Motor neuron (in vitro differentiated cells): ENCODE data around the gene SNUPN. TPM values are rescaled to one million over a fixed set of nuclear protein-coding genes. Genes with fewer than 3 reads are reported as not detected.

Source experiments
- ATAC-seq, 8 experiments: fragments of 200-7000 bp; cut with Tn5 transposase; replicated peaks in 6 of 8; 2 replicates each; pipeline ENCODE4 v1.8.0; 2021; ENCODE audit warnings: mild to moderate bottlenecking in 8 of 8, moderate library complexity in 8 of 8
- H3K27ac ChIP-seq, 2 donors: fragments of 250-450 bp; sonication (Bioruptor Pico); 2 replicates each; pipeline ENCODE4 v1.9.0; 2021; ENCODE audit warnings: antibody characterized with exemption in 2 of 2, mild to moderate bottlenecking in 2 of 2, moderate library complexity in 1 of 2
- H3K4me1 ChIP-seq, 2 donors: fragments of 250-450 bp; sonication (Bioruptor Pico); replicated peaks in 1 of 2; 2 replicates each; pipeline ENCODE4 v1.6.1; 2021; ENCODE audit warnings: antibody characterized with exemption in 2 of 2, mild to moderate bottlenecking in 2 of 2, moderate library complexity in 1 of 2
- H3K4me3 ChIP-seq, 5 donors: fragments of 250-450 bp; sonication (Bioruptor Pico); 2 replicates each; pipeline ENCODE4 v1.9.0; 2021; ENCODE audit warnings: antibody characterized with exemption in 5 of 5, mild to moderate bottlenecking in 5 of 5, moderate library complexity in 4 of 5
- WGBS, 10 experiments: fragments of 450-650 bp; shearing (Covaris generic); methylation state at CpG; one replicate each; pipeline ENCODE4 v1.0.0; 2022; 5-methylcytosine and 5-hydroxymethylcytosine counted together
- in situ Hi-C, 9 experiments: fragments of 400-800 bp; cut with MboI; loops; one replicate each; pipeline ENCODE4 v1.15.0; 2021; ENCODE audit warnings: low sequenced_read_pairs in 9 of 9, low pct_unique_long_range_greater_than_20kb in 2 of 9; ENCODE audit not compliant: unreplicated experiment in 9 of 9
- total RNA-seq, 8 experiments: library from RNA; unstranded; fragments of 300-600 nt; gene quantifications; 2 replicates each; pipeline versions ENCODE4 v1.2.3 to v1.2.4, GENCODE V29; 2022

Gene SNUPN
- total RNA-seq, 8 experiments from 2014 or later: 12.5 to 44.6 (median 19.5) TPM

DNA sequence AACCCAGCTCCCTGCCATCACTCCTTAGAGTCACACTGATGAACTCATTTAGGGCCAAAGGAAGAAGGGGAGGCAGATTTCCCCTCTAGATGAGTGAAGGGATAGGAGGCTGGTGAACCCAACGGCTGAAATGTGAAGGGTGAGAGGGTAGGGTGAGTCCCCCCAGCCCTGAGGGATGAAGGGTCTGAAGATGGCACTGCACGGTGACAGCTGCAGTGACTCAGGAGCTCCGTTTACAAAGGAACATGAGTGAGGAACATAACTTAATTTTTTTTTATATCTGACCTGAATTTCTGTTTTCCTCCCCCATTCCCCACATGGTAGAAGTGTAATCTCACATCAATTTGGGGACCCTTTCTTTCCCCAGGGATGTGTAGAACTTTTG is 36.2 kb upstream of the SNUPN start:
- ATAC-seq: no peak
- Histone ChIP-seq H3K4me3 (no peak overlapping the region), H3K4me1 (no peaks in the 10 kb centered on the region), H3K27ac (no peak overlapping the region)
- 8 to 100% (median 80%) methylated on average over 1 to 2 of the region's 3 CpGs; no CpG with 5 or more reads in 3 of the 10 experiments for WGBS, 10 experiments
- in situ Hi-C loops: no loop called here

DNA sequence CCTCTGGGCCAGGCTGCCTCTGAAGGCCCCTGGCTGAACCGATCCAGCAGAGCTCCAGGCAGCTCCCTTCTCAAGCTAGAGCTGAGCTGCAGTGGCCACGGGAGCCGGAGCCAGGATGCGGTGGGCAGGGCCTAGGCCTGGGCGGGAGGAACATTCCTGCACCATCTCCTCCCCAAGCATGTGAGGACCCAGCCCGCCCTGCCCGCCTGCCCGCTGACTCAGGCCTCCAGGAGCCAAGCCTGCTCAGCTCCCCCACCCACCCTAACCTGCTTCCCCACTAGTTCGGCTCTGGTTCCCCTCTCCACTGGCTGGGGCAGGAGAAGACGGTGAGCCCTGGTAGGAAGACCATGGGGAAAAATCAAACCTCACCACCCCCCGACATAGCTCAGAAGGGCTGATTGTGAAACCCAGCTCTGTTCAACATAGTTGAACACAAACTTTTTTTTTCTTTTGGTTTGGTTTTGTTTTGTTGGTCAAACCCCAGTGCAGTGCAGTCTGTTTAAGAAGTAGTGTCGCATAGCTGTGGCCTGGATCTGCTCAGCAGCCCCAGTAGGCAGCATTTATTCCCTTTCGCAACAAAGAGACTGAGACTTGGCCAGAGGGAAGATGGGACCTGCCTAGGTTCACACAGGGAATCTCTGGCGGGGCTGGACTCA is 35.7 kb upstream of the SNUPN start:
- 6 to 93% (median 81%) methylated on average over 1 to 10 of the region's 14 CpGs; no CpG with 5 or more reads in 4 of the 10 experiments for WGBS, 10 experiments
- no peaks in the 10 kb centered on the region for H3K4me1 ChIP-seq
- in situ Hi-C loops: no loop called here

DNA sequence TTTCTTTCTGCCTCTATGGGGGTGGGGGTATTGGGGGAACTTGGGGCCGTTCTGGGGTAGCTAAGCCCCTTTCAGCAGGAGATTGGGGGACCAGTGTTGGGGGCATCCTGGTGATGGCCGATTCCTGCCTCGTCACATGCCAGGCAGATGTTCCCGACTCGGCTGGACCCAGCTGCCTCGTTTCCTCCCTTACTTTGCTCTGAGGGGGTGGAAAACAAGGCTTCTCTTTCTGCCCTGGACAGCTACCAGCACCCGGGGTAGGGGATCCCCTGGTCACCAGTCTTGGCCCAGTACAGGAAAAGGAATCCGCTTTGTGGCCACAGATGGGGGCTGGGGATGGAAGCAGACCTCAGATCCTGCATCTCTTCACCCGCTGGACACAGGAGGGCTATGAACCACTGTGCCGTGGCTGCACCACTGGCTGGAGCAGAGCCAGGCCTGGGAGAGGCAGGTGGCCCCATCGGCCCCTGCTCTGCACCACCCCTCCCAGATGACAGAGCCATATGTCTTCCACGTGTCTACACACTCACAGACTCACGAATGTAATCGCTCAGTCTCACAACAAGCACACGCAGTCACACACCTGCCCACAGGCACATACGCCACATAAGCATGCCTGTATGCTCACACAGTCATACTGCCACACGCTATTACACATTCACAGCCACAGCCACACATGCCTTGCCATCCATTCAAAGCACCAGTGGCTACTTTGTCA is 34.6 kb upstream of the SNUPN start:
- peak; percentile 6 to 78 (median 60) for ATAC-seq
- Histone ChIP-seq H3K4me1 (no peaks in the 10 kb centered on the region), H3K27ac (peak overlapping the region in 1 of 2 donors; percentile 26), H3K4me3 (no peak overlapping the region)
- 27 to 100% (median 73%) methylated on average over 1 to 3 of the region's 17 CpGs; no CpG with 5 or more reads in 4 of the 10 experiments for WGBS, 10 experiments
- in situ Hi-C loops: no loop called here

More for the DNA sequence above, 35.7 kb upstream of the SNUPN start:
- Histone ChIP-seq H3K4me3 (no peak overlapping the region), H3K27ac (no peak overlapping the region)
- ATAC-seq: peak; percentile 40 to 96 (median 64)

DNA sequence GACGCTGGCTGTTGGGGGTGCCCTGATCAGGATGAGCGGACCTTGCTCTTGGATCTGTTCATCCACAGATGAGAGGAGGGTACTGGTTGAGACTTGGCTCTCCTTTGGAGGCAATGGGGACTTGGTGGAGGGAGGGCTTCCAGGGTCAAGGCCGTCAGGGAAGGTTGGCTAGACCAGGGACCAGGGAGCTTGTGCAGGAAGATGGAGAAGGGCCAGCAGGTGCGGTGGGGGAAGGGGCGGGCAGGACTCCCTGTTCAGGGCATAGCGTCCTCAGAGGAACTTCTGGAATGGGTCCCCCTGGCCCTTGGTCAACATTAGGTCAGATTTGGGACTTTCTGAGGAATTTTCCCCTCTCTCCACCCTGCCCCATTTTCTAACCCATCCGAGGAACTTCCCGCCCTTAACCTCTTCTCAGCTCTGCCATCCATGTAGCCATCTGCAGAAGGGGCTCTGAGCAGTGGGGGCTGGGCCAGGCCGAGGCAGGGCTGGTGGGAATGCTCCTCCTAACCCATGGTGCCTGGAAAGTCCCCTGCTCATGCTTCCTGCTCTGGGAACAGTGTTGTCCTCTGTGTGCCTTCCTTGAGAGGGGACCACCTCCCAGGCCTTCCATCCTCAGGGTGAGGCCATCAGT is 33.7 kb upstream of the SNUPN start:
- in situ Hi-C loops: no loop called here
- ATAC-seq: no peak
- Histone ChIP-seq H3K4me1 (no peaks in the 10 kb centered on the region), H3K4me3 (no peak overlapping the region), H3K27ac (no peak overlapping the region)
- 100% methylated on average over 1 of the region's 9 CpGs; no CpG with 5 or more reads in 8 of the 10 experiments for WGBS, 10 experiments

DNA sequence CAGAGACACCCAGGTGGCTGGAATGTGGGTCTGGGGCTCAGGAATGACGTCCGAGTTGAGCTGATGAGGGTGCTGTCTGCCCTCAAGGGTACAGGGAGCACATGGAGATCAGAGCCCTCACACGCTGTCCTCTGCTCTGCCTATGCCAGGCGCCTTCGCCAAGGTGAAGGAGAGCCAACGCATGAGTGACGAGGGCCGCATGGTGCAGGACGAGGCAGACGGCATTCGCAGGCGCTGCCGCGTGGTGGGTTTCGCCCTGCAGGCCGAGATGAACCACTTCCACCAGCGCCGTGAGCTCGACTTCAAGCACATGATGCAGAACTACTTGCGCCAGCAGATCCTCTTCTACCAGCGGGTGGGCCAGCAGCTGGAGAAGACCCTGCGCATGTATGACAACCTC is 31.3 kb upstream of the SNUPN start:
- in situ Hi-C loops: no loop called here
- H3K27ac ChIP-seq: no peak overlapping the region
- H3K4me3 ChIP-seq: no peak overlapping the region
- 94 to 100% (median 98%) methylated on average over 3 to 11 of the region's 22 CpGs; no CpG with 5 or more reads in 5 of the 10 experiments for WGBS, 10 experiments
- H3K4me1 ChIP-seq: peaks cover 10 to 14% of the 10 kb centered on the region in 2 donors
- no peak for ATAC-seq

DNA sequence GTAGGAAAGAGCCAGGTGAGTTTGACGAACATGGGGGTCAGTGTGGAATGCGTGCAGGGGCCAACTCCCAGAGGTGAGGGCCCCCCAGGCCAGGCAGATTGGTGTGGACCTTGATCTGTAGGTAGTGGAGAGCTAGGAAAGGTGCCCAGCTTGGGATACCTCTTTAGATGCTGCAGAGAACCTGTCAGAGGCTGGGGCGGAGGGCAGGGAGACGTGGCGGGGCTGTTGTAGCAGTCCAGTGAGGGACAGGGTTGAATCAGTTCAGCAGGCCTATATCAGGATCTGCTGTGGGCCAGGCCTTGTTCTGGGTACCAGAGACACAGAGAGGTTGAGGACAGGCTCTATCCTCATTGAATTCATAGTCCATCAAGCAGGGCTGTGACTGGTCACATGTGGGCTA is 30.8 kb upstream of the SNUPN start:
- in situ Hi-C loops: no loop called here
- Histone ChIP-seq H3K4me3 (no peak overlapping the region), H3K4me1 (peaks cover 11 to 19% of the 10 kb centered on the region in 2 donors), H3K27ac (no peak overlapping the region)
- 85 to 100% (median 90%) methylated on average over 1 to 5 of the region's 5 CpGs; no CpG with 5 or more reads in 6 of the 10 experiments for WGBS, 10 experiments
- no peak for ATAC-seq

DNA sequence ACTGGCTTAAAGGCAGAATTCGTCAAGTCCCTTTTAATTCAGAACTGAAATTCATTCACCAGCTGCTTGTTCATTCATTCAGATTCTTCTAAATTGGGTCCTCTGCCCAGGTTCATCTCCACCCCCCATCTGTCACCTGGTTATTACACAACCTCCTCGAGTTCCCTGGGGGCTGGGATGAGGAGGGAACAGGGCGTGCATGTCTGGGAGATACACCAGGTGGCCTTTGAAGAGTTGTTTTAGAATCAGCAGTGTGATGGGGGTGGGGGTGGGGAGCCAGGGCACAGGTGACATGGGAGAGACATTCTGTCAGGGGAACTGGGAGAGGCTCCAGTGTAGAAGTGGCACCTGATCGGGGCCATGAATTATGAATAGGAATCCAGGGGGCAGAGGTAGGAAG is 30.4 kb upstream of the SNUPN start:
- Histone ChIP-seq H3K4me1 (peaks cover 11 to 23% of the 10 kb centered on the region in 2 donors), H3K27ac (no peak overlapping the region), H3K4me3 (no peak overlapping the region)
- WGBS, 10 experiments: 36 to 88% (median 67%) methylated on average over 2 to 4 of the region's 4 CpGs; no CpG with 5 or more reads in 7 of the 10 experiments
- no peak for ATAC-seq
- in situ Hi-C loops: no loop called here

DNA sequence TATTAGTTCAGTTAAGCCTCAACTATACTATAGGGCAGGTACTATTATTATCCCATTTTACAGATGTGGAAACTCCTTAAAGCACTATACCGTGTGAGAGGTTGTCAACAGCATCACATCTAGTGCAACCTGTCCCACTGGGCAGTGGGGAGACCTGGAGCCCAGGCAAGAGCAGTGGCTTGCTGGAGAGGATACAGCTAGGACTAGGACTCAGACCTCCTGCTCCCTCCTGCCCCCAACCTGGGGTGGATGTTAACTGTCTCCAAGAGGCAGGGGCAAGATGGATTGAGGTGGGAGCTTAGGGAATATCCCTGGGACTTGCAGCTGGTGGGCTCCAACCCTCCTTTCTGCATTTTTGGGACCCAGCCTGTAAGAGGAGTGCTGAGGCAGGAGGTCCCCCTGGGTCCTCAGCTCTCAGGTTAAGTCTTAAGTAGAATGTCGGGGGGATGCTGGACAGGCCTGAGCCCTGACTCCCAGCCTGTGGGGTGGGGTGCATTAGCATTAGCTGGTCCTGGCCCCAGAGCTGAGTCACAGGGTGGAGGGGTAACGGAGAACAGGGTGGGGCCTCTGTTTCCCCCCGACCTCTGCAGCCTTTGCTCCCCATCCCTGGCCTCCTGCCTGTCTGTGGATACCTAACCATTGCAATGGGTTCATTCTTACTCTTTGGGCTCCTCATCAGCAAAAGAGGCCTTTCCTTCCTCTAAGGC is 28.8 kb upstream of the SNUPN start:
- Histone ChIP-seq H3K4me3 (no peak overlapping the region), H3K4me1 (peaks cover 11 to 26% of the 10 kb centered on the region in 2 donors), H3K27ac (no peak overlapping the region)
- 80 to 100% (median 80%) methylated on average over 1 of the region's 4 CpGs; no CpG with 5 or more reads in 7 of the 10 experiments for WGBS, 10 experiments
- in situ Hi-C loops: no loop called here
- ATAC-seq: peak in 2 of 8 experiments; percentile 16 to 37

DNA sequence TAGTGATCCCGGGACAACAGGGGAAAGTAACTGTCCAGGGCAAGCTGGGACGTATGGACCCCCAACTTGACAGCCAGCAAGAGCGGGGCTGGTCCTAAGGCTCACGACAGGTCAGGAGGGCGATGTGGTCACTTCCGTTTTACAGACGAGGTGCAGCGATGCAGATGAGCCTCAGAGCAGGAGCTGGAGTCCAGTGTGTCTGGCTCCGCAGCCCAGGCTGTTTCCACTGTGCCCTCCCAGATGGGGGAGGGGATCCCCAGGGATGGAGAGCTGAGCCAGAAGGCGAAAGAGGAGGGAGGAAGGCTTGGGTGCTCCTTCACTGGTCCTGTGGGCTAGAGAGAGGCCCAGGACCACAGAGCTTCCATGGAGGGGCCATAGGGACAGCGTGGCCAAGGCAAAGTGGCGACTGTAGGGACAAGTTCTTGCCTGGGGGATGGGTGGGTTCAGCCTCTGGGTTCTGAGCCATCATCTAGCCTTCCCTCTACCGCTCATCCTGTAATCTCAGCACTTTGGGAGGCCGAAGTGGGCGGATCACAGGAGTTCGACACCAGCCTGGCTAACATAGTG is 27.9 kb upstream of the SNUPN start:
- no peak overlapping the region for H3K4me3 ChIP-seq
- no peak overlapping the region for H3K27ac ChIP-seq
- 54 to 87% (median 72%) methylated on average over 3 to 9 of the region's 16 CpGs; no CpG with 5 or more reads in 3 of the 10 experiments for WGBS, 10 experiments
- ATAC-seq: peak in 1 of 8 experiments; percentile 25
- in situ Hi-C loops: no loop called here
- peaks cover 13 to 35% of the 10 kb centered on the region in 2 donors for H3K4me1 ChIP-seq

DNA sequence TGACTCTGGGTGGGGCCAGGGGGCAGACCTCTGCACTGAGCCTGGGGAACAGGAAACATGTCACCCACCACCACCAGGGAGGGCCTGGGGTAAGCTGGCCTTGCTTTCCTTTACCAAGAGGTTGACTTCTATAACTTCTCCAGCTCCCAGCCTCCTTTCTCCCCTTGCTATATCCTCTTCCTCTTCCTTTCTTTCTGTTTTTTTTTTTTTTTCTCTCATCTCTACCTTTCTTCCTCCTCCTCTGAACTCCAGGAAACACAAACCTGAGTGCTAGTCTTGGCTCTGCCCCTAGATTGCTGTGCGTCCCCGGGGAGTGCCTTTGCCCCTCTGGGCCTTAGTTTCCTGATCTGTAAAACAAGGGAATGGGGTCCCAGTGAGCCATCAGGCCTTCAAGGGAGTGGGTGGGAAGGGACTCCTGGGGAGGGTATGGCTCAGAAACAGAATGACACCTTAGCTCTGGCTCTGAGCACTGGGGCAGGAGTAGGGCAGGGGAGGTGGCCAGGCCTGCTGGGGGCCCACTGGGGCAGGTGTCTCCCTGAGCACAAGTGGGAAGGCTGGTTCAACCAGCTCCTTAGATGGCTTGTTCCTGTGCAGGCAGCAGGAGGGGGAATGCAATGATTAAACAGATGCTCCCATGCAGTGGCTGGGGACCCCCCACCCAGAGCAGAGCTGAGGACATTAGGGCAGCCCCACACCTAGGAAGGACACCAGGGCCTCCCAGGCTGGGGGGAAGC is 26.5 kb upstream of the SNUPN start:
- ATAC-seq: no peak
- Histone ChIP-seq H3K4me3 (no peak overlapping the region), H3K27ac (no peak overlapping the region), H3K4me1 (peaks cover 16 to 35% of the 10 kb centered on the region in 2 donors)
- WGBS, 10 experiments: 42 to 100% (median 67%) methylated on average over 1 to 2 of the region's 2 CpGs; no CpG with 5 or more reads in 5 of the 10 experiments
- in situ Hi-C loops: no loop called here

DNA sequence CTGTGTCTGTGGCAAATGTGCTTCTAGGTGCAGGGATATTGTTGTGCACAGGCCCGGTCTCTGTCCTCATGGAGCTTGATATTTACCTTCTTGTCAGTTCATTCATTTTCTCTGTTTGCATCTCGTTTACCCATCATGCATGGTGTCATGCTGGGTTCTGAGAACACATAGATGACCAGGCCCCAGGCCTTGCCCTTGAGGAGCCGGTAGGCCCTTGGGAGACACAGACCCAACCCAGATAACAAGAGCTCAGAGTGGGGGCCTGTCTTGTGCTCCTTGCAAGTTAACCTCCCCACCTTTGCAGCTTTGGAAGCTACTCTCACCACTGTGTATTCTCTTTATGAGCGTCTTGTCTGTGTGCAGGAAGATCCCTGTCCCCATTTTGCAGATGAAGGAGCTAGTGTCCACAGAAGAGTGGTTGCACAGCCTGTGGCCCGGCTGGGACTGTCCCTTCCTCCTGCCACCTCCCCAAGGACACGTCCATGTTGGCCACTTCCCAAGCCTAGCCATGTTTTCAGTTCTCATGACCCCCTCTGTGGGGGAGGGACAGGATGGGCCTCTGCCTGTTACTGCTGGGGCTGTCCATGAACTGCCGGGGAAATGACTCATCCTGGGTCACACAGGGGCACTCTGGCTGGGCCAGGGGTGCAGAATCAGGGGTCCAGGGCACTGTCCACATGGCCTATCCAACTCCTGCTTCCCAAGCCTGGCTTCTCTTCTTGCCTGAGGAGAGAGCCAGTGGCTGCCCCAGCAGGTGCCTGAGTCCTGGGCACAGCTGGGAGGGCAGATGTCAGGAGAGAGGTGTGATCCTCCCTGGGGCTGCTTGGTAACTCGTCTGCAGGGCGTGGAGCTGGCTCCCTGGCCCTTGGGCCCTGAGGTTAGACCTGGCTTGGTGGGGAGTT is 25.6 kb upstream of the SNUPN start:
- in situ Hi-C loops: no loop called here

More for the DNA sequence above, 25.6 kb upstream of the SNUPN start:
- WGBS, 10 experiments: 0 to 73% (median 40%) methylated on average over 1 to 2 of the region's 9 CpGs; no CpG with 5 or more reads in 4 of the 10 experiments
- no peak overlapping the region for H3K4me3 ChIP-seq
- peak in 2 of 8 experiments; percentile 0 to 1 for ATAC-seq
- H3K27ac ChIP-seq: no peak overlapping the region
- H3K4me1 ChIP-seq: peaks cover 16 to 35% of the 10 kb centered on the region in 2 donors
